Left hindlimb (tissue), 1 donor: ENCODE results near the gene FOXS1.
"Not testable (repeated sequence)": the region's sequence is repeated elsewhere in the genome, so short reads cannot be mapped to it uniquely, and the experiment has no call there.

ENCODE experiments used
- DNase-seq: peaks from one replicate; pipeline ENCODE4 v3.0.0-alpha.2; 2018

FOXS1 gene

DNA sequence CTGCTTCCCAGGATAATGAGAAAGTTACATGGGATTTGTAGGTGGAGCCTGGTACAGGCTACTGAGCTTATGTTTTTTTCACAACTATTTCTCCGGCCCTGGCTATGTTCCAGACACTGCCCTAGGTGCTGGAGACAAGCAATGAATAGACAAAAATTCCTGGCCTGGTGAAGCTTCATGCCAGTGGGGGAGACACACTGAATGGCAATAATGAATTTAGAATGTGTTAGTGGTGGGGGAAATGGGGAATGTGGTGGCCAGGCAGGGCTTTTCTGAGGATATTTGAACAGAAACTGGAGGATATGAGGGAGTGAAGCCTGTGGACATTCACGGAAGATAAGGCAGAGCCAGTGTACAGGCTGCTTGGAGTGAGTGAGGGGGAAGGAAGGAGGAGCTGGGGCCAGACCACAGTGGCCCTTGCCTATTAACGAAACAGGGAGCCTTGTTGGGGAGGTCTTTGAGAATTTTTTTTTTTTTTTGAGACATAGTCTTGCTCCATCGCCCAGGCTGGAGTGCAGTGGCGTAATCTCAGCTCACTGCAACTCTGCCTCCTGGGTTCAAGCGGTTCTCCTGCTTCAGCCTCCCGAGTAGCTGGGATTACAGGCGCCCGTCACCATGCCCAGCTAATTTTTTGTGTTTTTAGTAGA lies 6.6 kb downstream of the FOXS1 start:
- DNase-seq, result no peak

DNA sequence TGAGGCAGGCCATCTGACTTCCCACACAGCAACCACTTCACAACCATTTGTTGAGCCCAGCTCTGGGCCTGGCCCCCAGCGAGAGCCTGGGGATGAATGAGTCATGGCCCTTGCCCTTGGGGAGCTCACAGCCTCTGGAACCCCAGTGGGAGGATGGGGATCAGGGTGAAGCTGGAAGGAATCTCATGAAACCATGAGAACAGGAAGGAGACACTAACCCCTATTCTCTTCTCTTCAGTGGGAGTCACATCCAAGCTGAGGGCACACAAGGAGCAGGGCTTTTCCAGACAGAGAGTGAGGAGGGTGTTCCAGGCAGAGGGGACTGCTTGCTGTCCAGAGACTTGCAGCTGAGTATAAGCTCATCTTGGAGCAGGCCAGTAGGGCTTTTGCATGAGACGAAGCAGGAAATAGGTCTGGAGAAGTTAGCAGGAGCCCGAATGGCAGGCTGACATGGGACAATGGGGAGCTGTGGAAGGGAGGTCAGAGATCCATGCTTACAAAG lies 7.5 kb downstream of the FOXS1 start:
- no peak for DNase-seq

DNA sequence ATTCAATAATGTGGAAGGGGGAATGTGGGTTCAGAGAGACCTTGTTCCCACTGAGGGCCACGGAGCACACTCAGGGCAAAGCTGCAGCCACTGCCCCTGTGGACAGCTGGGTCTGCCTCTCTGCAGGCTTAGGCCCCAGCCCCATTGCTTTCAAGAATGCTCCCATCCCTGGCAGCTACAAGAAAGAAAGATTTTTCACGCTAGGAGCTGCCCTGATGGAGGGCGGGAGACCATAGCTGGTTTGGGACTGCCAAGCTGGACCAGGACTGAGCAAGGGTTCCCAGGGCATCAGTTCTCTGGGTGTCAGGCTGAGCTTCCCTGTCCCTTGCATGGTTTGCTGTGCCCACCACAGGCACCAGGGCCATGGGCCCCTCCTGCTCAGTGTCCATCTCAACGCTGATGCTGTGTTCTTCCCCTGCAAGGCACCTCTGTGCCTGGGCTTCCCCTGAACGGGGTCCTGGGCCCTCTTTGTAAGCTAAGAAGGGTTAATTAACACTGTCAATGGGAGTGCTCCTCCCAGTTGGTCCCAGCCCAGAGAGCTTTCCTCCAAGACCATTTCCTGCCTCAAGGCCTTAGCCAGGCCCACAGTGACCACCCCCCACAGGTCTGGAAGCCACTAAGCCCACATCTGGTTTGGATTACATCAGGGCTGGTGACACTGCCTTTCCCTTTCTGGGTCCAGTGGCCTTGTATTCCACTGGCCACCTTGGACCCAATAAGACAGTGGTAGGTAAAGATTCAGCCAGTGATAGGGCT lies 8.4 kb downstream of the FOXS1 start:
- DNase-seq, result no peak

DNA sequence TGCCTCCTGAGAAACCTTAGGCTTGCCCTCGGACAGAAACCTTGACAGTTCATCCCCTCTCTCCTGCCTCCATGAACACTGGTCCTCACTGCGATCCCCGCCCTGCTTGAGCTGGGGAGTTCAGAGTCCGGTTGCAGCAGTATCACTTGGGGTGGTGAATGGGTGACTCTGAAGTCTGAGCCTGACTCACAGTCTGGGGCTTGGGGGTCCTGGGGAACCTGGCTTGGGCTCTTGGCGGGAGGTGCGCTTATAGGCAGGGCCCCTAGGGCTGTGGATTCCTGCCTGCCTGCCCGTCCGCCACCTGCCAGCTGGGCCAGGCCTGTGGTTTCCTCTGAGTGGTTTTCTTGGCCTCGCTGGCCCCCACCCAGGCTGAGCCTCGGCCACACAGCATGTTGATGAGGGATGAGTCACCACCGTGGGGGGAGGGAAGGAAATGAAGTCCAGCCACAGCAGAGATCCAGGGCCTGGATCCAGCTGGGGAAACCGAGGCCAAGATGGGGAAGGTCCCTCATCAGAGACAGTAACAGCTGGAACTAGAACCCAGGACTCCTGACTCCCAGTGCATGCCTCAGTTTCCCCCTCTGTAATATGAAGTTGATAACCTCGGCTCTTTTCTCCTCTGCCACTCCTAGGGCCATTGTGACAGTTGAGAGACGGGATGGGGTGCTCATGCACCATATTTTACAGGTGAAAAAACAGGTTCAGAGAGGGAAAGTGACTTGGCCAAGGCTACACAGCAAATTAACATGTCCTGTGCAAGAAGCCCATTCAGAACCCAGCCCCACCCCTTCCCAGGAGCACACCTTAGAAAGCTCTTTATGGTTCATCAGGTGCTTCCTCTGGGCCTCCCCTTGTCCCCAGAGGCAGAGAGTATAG lies 9.2 kb downstream of the FOXS1 start:
- DNase-seq, result peak; percentile 87

DNA sequence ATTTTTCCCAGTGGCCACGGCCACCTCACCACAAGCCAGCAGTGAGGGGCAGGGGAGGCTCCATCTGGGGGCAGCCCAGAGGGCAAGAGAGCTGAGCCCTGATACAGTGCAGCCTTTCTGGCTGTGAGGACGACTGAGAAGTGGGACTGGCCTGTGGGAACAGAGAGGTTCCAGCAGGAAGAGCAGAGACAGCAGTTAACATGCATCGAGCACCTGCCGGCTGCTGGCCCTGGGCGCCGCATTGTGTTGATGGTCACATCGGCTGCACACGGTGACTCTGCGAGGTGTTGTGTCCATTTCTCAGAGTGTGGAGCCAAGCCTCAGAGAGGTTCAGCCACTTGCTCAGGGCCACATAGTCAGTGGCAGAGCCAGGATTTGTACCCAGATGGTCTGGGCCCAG lies 9.8 kb downstream of the FOXS1 start:
- no peak for DNase-seq

DNA sequence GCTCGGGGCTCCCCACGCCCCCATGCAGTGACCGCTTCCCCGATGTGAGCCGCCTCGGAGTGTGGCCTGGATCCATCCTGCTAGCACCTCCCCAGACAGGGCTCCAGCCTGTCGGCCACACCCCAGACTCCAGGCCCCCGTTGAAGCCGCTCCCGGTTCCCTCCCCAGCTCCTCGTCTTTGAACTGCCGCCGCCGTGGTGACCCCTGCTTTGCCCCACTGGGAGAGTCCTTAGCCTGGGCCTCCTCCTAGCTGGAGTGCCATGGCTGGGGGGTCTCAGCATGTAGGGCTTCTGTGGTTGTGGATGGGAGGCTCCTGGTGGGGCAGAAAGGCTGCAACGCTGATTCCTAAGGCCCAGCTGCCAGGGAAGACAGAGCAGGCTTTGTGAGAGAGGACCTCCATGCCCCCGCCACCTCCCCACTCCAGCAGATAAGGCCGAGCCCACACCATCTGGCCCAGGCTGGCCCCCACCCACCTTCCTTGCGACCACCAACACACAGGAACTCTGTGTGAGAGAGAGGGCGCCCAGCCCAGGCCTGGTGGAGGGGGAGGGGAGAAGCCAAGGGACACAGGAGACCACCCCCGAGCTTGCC lies 11.4 kb downstream of the FOXS1 start:
- no peak for DNase-seq

DNA sequence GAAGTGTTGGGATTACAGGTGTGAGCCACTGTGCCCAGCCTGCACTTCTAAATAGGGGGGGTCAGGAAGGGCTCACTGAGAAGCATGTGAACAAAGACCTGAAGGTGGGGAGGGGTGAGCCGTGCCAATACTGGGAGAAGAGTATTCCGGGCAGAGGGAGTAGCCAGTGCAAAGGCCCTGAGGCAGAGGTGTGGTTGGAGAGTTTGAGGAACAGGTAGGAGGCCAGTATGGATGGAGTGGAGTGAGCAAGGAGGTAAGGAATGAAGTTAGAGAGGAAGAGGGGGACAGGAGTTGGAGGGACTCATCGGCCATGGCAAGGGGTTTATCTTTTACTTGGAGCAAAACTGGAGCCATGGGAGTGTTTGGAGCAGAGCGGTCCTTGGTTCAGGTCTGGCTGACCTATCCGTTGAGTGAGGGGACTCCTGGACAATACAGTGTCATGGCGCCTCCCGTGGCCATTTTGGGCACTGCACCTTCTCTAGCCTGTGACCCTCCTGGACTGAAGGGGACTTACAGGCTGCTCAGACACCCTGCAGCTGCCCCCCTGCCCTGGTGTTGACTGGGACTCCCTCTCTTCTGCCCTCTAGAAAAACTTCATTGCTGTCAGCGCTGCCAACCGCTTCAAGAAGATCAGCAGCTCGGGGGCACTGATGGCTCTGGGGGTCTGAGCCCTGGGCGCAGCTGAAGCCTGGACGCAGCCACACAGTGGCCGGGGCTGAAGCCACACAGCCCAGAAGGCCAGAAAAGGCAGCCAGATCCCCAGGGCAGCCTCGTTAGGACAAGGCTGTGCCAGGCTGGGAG lies 12.1 kb downstream of the FOXS1 start:
- DNase-seq, result no peak

DNA sequence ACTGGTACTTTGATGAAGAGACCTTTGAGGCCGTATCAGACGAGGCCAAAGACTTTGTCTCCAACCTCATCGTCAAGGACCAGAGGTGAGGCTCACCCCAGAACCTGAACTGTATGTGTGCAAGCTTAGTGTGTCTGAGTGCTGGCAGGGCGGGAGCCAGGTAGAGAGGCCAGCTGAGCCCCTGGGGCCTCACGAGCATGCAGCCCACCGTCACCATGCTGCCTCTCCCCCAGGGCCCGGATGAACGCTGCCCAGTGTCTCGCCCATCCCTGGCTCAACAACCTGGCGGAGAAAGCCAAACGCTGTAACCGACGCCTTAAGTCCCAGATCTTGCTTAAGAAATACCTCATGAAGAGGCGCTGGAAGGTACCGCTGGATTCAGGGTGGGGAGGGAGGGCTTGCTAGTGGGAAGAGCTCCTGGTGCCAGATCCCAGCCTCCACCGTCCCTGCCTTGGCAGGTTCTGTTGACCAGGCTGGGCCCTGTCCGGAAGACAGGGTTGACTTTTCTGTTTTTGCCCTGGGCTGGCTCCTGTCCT lies 13.6 kb downstream of the FOXS1 start:
- no peak for DNase-seq

DNA sequence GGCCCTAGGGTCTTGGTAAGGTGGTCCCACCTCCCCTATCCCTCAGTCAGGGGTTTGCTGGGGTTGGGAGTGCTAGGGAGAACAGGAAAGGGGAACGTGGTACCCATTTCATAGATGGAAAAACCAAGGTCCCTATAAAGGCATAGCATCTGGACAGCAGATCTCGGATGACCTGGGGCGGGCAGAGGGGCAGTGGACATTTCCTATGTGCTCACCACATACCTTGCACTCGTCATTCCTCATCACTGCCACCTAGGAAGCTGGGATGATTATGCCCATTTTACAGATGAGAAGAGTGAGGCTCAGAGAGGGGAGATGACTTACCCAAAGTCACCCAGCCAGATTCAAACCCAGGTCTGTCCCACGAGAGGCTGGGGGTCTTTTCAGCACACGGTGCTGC lies 14.2 kb downstream of the FOXS1 start:
- peak; percentile 9 for DNase-seq

DNA sequence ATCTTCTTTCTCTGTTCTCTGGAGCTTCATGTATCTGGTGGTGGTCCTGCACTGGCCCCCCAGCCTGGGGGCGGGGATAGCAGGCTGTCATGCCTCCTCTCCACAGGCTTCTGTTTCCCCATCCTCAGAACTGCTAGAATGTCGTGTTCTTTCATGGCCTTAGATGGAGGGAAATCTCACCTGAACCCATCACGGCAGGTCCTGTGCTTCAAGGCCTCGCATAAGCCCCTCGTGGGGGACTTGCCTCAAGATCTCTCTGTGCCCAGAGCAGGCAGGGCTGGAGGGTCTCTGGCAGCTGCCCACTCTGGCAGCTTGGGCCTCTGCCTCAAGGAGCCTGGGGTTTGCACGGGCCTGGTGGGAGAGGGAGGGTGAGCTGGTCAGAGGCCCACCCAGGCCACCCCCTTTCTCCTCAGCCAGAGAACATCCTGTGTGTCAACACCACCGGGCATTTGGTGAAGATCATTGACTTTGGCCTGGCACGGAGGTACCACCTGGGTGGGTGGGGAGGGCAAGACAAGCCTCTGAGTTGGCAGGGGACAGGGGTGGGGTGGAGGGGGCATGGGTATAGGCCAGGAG lies 14.9 kb downstream of the FOXS1 start:
- DNase-seq, result peak; percentile 15

DNA sequence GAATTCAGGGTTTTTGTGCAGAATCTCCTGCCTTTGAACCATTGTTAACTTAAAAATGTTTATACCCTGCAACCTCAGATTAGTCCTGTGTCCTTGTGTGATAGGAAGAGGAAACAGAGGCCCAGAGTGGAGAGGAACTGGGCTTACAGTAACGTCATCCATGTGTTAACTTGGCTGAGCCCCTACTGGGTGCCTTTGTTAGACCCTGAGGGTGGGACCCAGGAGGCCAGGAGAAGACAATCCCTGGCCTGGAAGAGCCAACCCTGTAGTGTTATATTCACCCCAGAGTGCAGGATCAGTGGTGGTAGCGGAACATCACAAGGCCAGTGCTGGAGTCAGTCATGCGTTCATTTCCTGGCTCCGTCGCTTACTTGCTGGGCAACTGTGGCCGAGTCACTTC lies 15.7 kb downstream of the FOXS1 start:
- DNase-seq, result peak; percentile 4

DNA sequence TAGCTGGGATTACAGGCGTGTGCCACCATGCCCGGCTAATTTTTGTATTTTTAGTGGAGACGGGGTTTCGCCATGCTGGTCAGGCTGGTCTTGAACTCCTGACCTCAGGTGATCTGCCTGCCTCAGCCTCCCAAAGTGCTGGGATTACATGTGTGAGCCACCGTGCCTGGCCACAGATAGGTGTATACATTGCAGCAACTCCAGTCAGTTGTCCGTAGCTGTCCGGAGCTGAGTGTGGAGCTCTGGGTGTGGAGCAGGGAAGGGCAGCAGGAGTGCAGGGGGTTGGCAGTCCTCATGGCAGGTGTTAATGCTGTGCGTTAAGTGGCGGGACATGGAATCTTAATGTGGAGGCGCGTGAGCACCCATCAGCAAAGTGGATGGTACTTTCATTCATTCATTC lies 17.4 kb downstream of the FOXS1 start:
- DNase-seq, result not testable (repeated sequence)

DNA sequence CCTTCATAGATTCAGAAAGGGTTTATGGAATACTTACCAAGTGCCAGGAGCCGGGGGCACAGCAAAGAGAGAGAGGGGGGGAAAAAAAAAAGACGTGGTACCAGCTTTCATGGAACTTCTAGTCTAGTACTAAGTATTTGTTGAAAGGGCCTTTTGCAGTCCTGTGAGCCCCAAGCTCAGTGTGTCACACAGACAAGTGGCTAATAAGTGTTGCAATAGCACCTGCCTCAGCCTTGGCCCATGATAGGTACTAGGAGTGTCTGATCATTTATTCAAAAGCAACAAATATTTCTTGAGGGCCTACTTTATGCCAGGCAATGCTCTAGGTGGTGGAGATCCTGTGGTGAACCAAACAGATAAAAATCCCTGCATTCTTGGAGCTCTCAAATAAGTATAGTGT lies 18.3 kb downstream of the FOXS1 start:
- no peak for DNase-seq

DNA sequence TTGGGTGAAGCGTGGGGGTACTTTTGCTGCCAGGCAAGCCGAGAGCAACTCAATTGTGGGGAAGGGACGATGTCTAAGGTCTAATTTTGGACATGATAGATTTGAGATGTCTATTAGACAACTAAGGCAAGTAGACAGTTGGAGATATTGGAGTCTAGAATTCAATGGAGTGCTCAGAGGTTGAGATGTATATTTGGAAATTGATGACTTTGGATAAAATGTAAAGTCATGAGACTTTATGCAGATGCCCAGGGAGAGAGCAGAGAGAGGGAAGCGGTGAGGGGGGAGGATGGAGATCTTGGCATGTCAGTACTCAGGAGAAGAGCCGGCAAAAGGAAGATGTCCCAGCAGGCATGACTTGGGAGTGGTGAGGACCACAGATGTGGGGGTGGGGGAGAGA lies 19.3 kb downstream of the FOXS1 start:
- DNase-seq, result no peak

DNA sequence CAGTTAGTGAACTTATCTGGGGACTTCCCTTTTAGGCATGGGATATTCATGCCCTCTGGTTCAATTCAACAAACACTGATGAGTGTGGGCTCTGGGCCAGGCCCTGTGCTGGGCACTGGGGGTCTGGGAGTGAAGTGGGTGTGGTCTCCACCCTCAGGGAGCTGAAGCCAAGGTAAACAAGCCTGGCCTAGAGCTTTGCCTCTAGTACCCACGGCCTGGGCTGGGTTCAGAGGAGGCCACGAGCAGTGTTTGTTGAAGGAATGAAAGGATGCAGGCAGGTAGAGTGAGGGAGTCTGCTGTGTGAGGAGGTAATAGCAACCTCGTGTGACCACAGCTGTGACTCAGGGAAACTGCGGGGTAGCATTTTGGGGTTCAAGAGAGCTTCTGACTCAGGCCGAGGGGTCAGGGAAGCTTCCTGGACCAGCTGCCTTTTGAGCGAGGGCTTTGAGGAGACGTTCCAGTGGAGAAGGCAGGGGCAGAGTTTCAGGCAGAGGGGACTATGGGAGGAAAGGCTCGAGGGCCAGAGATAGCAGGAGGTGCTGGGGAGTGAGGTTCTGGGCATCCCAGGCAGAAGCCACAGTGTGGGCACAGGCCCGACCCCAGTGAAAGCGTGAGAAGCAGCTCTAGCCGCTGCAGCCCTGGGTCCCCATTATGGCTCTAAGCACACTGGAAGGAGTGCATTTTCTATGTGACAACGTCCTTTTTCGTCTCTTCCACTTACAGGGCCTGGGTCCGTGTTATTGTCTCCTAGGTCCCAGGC lies 20.7 kb downstream of the FOXS1 start:
- DNase-seq, result peak; percentile 24

DNA sequence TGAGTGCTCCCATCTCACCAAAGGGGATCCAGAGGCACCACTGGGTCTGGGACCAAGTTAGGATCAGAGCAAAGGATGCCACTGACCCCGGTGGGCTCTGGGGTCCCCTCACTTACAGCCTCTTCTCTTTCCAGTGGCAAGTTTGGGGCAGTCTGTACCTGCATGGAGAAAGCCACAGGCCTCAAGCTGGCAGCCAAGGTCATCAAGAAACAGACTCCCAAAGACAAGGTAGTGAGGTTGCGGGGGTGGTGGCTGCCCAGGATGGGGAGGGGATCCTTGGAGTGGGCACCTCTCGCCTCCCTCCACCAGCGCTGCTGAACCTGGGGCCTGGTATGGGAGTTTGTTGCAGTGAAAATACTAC lies 21.3 kb downstream of the FOXS1 start:
- DNase-seq, result no peak

DNA sequence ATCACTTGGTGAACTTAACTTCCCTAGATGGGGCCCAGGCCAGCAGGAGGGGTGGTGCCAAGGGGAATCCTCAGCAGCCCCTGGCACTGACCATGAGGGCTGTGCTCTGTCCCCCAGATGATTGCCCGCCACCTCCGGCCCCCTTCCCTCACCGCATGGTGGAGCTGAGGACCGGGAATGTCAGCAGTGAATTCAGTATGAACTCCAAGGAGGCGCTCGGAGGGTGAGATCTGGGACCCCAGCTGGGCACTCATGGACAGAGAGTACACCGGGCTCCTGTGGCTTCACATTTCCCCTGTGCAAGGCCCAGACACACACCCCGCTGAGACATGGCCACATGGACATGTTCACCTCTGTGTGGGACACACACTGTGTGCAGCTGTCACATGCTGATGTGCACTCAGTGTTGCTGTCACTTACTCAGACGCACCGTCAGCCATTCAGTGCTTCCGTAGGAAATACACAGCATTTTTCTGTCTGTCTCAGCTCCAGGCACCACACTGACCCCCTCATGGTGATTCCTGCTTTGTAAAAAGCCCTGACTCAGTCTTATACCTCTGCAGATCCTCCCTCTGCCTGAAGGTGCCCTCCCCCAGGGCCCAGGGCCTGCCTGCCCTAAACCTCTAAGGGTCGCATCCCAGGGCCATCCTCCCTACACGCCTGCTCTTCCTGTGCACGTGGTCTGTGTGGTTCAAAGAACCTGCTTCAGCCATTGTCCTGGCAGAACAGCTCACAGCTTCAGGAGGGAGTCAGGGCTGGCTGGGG lies 21.9 kb downstream of the FOXS1 start:
- DNase-seq, result peak; percentile 42

DNA sequence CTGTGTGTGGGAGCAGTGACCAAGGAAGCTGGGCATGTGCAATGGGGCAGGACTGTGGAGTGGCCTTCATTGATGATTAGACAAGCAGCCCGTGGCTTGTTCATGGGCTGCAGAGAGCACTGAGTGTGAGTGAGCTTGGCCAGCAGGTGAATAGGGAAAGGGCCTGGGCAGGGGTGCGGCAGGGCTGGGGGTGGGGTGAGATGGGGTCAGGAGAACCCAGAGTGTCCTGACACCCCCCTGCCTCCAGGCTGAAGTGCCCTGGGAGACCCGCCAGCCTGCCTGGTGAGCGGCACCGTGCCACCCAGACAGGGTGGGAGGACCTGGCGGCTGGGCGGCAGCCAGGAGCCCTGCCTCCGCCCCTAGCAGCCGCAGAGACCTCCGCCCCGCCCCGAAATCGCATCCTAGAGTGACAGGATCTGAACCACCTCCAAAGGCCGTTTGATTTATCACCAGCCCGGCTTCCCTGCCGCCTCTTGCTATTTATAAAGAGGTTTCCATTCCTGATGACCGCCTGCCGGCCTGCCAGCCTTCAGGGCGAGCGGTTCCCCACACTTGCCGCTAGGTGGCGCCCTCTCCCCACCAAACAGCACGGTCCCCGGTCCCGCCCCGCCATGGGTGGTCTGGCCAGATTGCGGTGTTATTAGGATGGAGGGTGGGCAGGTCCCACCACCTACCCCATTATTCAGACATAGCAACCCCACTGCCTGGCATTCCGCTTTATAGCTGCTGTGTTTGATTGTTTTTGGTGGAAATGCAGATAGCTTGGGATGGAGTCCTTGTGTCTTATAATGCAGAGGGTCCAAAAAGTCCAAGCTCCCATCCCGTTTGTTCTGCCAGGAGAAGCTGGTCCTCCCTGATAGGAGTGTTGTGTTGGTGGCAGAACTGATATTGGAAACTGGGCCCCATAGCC lies 22.7 kb downstream of the FOXS1 start:
- DNase-seq, result peak; percentile 88

DNA sequence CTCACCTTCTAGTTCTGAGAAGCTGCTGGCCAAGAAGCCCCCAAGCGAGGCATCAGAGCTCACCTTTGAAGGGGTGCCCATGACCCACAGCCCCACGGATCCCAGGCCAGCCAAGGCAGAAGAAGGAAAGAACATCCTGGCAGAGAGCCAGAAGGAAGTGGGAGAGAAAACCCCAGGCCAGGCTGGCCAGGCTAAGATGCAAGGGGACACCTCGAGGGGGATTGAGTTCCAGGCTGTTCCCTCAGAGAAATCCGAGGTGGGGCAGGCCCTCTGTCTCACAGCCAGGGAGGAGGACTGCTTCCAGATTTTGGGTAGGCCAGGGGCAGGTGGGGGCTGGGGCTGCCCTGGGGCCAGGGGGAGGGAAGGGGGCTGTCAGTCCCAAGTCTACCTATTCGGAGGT lies 24.0 kb downstream of the FOXS1 start:
- no peak for DNase-seq
